Neuronal stem cell (in vitro differentiated cells): ENCODE data around the gene NEGR1.

ENCODE experiments used
- DNase-seq: peaks from one replicate; pipeline ENCODE4 v3.0.0-alpha.2; 2013; ENCODE audit warnings: low spot score
- H2AFZ ChIP-seq: one replicate; pipeline ENCODE4 v1.6.1; 2013; ENCODE audit warnings: mild to moderate bottlenecking, low read length, inconsistent platforms
- H2AK5ac ChIP-seq: 2 replicates; pipeline ENCODE4 v1.6.1; 2013; ENCODE audit warnings: low read depth, mild to moderate bottlenecking, inconsistent platforms, low read length, moderate library complexity, mixed read lengths
- H2BK120ac ChIP-seq: 2 replicates; pipeline ENCODE4 v1.6.1; 2013; ENCODE audit warnings: low read depth, mild to moderate bottlenecking, inconsistent platforms, low read length, moderate library complexity, mixed read lengths
- H2BK12ac ChIP-seq: one replicate; pipeline ENCODE4 v1.6.1; 2013; ENCODE audit warnings: low read length, inconsistent platforms
- H2BK15ac ChIP-seq: 2 replicates; pipeline ENCODE4 v1.6.1; 2013; ENCODE audit warnings: mild to moderate bottlenecking, low read length, inconsistent platforms, mixed read lengths
- H2BK5ac ChIP-seq: one replicate; pipeline ENCODE4 v1.6.1; 2013; ENCODE audit warnings: inconsistent platforms, mild to moderate bottlenecking, low read length, moderate library complexity
- H3K14ac ChIP-seq: one replicate; pipeline ENCODE4 v1.6.1; 2013; ENCODE audit warnings: low read length, inconsistent platforms
- H3K18ac ChIP-seq: 2 replicates; pipeline ENCODE4 v1.6.1; 2013; ENCODE audit warnings: low read length, inconsistent platforms
- H3K23ac ChIP-seq: 2 replicates; pipeline ENCODE4 v1.6.1; 2013; ENCODE audit warnings: low read depth, mild to moderate bottlenecking, mixed read lengths, low read length, inconsistent platforms; ENCODE audit not compliant: poor library complexity
- H3K27ac ChIP-seq: replicated peaks from 3 replicates; pipeline ENCODE4 v1.5.1; 2013; ENCODE audit warnings: low read length, inconsistent platforms
- H3K27me3 ChIP-seq, 3 experiments: 2 replicates each; pipeline ENCODE4 v1.6.1; 2013; ENCODE audit warnings: low read length in 3 of 3, mild to moderate bottlenecking in 2 of 3, inconsistent platforms in 1 of 3, low read depth in 1 of 3, mixed read lengths in 1 of 3, moderate library complexity in 1 of 3; ENCODE audit not compliant: control insufficient read depth in 3 of 3, insufficient read depth in 3 of 3
- H3K36me3 ChIP-seq, 2 donors: replicated peaks in 1 of 2; 2 replicates each; pipeline ENCODE4 v1.6.1; 2013; ENCODE audit warnings: low read length in 2 of 2; ENCODE audit not compliant: control insufficient read depth in 2 of 2, insufficient read depth in 2 of 2
- H3K4ac ChIP-seq: 2 replicates; pipeline ENCODE4 v1.6.1; 2013; ENCODE audit warnings: inconsistent platforms, mild to moderate bottlenecking, low read length, moderate library complexity
- H3K4me1 ChIP-seq, 2 donors: 1 replicate in 1 of 2; 2 replicates in 1 of 2; pipeline ENCODE4 v1.6.1; 2013; ENCODE audit warnings: low read length in 2 of 2, low read depth in 1 of 2; ENCODE audit not compliant: control insufficient read depth in 2 of 2, insufficient read depth in 1 of 2
- H3K4me2 ChIP-seq: one replicate; pipeline ENCODE4 v1.6.1; 2013; ENCODE audit warnings: mild to moderate bottlenecking, low read length, inconsistent platforms; ENCODE audit not compliant: insufficient read depth, poor library complexity, severe bottlenecking
- H3K4me3 ChIP-seq, 2 donors: 2 replicates each; pipeline ENCODE4 v1.5.1; 2013; ENCODE audit warnings: low read length in 2 of 2, mild to moderate bottlenecking in 2 of 2, inconsistent platforms in 1 of 2, moderate library complexity in 1 of 2
- H3K79me1 ChIP-seq: one replicate; pipeline ENCODE4 v1.6.1; 2013; ENCODE audit warnings: low read depth, mild to moderate bottlenecking, inconsistent platforms, low read length, moderate library complexity
- H3K9ac ChIP-seq: one replicate; pipeline ENCODE4 v1.6.1; 2013; ENCODE audit warnings: mild to moderate bottlenecking, low read depth, low read length, inconsistent platforms; ENCODE audit not compliant: poor library complexity
- H3K9me3 ChIP-seq, 2 donors: replicated peaks in 1 of 2; 2 replicates each; pipeline versions ENCODE3 to v1.6.1; 2013; ENCODE audit warnings: low read length in 2 of 2, mild to moderate bottlenecking in 2 of 2, inconsistent platforms in 1 of 2, low read depth in 1 of 2, mixed read lengths in 1 of 2, moderate library complexity in 1 of 2; ENCODE audit not compliant: control insufficient read depth in 2 of 2, insufficient read depth in 1 of 2
- H4K8ac ChIP-seq: one replicate; pipeline ENCODE4 v1.6.1; 2013; ENCODE audit warnings: low read depth, mild to moderate bottlenecking, inconsistent platforms, low read length, moderate library complexity
- H4K91ac ChIP-seq: one replicate; pipeline ENCODE4 v1.6.1; 2013; ENCODE audit warnings: low read length, low read depth, mild to moderate bottlenecking, inconsistent platforms; ENCODE audit not compliant: poor library complexity
- WGBS, 2 donors: extraction: QIAGEN DNeasy Blood & Tissue Kit; methylation state at CpG; one replicate each; pipeline ENCODE4 v1.1.7; 2013; ENCODE audit warnings: missing lambda C conversion rate in 2 of 2, mixed read lengths in 1 of 2; ENCODE audit not compliant: insufficient read length in 2 of 2, insufficient replicate concordance in 1 of 2; ENCODE audit errors: extremely low coverage in 2 of 2; 5-methylcytosine and 5-hydroxymethylcytosine counted together

Gene NEGR1

GRCh38 chr1:72111662-72112061 is 170.7 kb downstream of the NEGR1 start:
- Histone ChIP-seq H3K18ac (no peak overlapping the region), H3K9ac (no peak overlapping the region), H2BK5ac (no peak overlapping the region), H3K27ac (no peak overlapping the region), H3K4me2 (no peak overlapping the region), H3K4me3 (no peak overlapping the region), H3K27me3 (no peaks in the 10 kb centered on the region), H2BK15ac (no peak overlapping the region), H4K91ac (no peak overlapping the region), H2AK5ac (no peak overlapping the region), H3K23ac (no peak overlapping the region), H3K79me1 (no peaks in the 10 kb centered on the region), H3K4ac (no peak overlapping the region), H4K8ac (no peak overlapping the region), H2BK120ac (no peak overlapping the region), H3K4me1 (no peaks in the 10 kb centered on the region), H3K9me3 (no peaks in the 10 kb centered on the region), H3K14ac (no peak overlapping the region), H3K36me3 (no peaks in the 10 kb centered on the region), H2AFZ (no peak overlapping the region), H2BK12ac (no peak overlapping the region)
- no CpG with 5 or more reads among the region's 4 CpGs for whole genome bisulfite sequencing, 2 donors
- no peak for DNase-seq

DNA sequence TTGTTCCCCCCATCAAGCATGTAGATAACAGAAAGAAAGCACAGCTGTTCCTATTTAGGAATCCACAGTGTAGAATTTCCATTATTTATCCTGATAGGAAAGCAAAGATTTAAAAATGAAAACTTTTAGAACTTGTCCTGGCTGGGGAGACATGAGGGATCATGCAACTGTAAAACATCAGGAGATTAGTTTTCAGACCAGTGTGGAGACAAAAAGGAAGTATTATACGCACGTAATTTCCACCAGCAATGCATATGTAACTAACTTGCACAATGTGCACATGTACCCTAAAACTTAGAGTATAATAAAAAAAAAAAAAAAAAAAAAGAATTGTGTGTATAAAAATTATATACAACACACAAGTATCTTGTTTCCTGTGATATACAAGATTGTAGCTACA is 172.4 kb downstream of the NEGR1 start:
- Histone ChIP-seq H3K18ac (no peak overlapping the region), H3K4me2 (no peak overlapping the region), H2BK12ac (no peak overlapping the region), H2AFZ (no peak overlapping the region), H3K79me1 (no peaks in the 10 kb centered on the region), H3K9me3 (no peaks in the 10 kb centered on the region), H2BK15ac (no peak overlapping the region), H3K9ac (no peak overlapping the region), H2AK5ac (no peak overlapping the region), H2BK5ac (no peak overlapping the region), H3K36me3 (no peaks in the 10 kb centered on the region), H3K4ac (no peak overlapping the region), H3K27ac (no peak overlapping the region), H3K23ac (no peak overlapping the region), H4K8ac (no peak overlapping the region), H3K14ac (no peak overlapping the region), H3K27me3 (no peaks in the 10 kb centered on the region), H3K4me1 (no peaks in the 10 kb centered on the region), H3K4me3 (no peak overlapping the region), H4K91ac (no peak overlapping the region), H2BK120ac (no peak overlapping the region)
- WGBS, 2 donors = no CpG with 5 or more reads among the region's 2 CpGs
- DNase-seq = no peak

GRCh38 chr1:72105201-72105600 is 177.1 kb downstream of the NEGR1 start:
- no peak overlapping the region for H3K4ac ChIP-seq
- H2BK5ac ChIP-seq = no peak overlapping the region
- H3K9me3 ChIP-seq = no peaks in the 10 kb centered on the region
- H2BK12ac ChIP-seq = no peak overlapping the region
- H3K4me2 ChIP-seq = no peak overlapping the region
- peaks cover 2% of the 10 kb centered on the region for H3K79me1 ChIP-seq
- no peak overlapping the region for H3K23ac ChIP-seq
- no peak overlapping the region for H3K4me3 ChIP-seq
- WGBS, 2 donors = no CpG with 5 or more reads among the region's 2 CpGs
- no peak overlapping the region for H3K18ac ChIP-seq
- H3K14ac ChIP-seq = no peak overlapping the region
- H3K36me3 ChIP-seq = no peaks in the 10 kb centered on the region
- H3K4me1 ChIP-seq = peaks cover 0 to 4% of the 10 kb centered on the region in 2 donors
- no peak overlapping the region for H2AFZ ChIP-seq
- no peak overlapping the region for H4K91ac ChIP-seq
- no peaks in the 10 kb centered on the region for H3K27me3 ChIP-seq
- H2BK15ac ChIP-seq = no peak overlapping the region
- H3K9ac ChIP-seq = no peak overlapping the region
- H2BK120ac ChIP-seq = no peak overlapping the region
- no peak overlapping the region for H3K27ac ChIP-seq
- H2AK5ac ChIP-seq = no peak overlapping the region
- DNase-seq = no peak
- H4K8ac ChIP-seq = no peak overlapping the region

- no peak overlapping the region for H3K27ac ChIP-seq
- H3K18ac ChIP-seq = no peak overlapping the region
- no peak overlapping the region for H3K4me2 ChIP-seq
- H4K8ac ChIP-seq = no peak overlapping the region
- H3K79me1 ChIP-seq = peaks cover 2% of the 10 kb centered on the region
- H3K27me3 ChIP-seq = no peaks in the 10 kb centered on the region
- H2BK15ac ChIP-seq = no peak overlapping the region
- no peak for DNase-seq
- H2BK5ac ChIP-seq = no peak overlapping the region
- H3K14ac ChIP-seq = no peak overlapping the region
- no peaks in the 10 kb centered on the region for H3K36me3 ChIP-seq
- H3K23ac ChIP-seq = no peak overlapping the region
- no peak overlapping the region for H2AFZ ChIP-seq
- H3K9ac ChIP-seq = no peak overlapping the region
- H2BK12ac ChIP-seq = no peak overlapping the region
- H2AK5ac ChIP-seq = no peak overlapping the region
- no peak overlapping the region for H3K4ac ChIP-seq
- no peak overlapping the region for H4K91ac ChIP-seq
- H3K9me3 ChIP-seq = no peaks in the 10 kb centered on the region
- H2BK120ac ChIP-seq = no peak overlapping the region
- peaks cover 0 to 4% of the 10 kb centered on the region in 2 donors for H3K4me1 ChIP-seq
- H3K4me3 ChIP-seq = no peak overlapping the region
- WGBS, 2 donors = no CpG with 5 or more reads among the region's 3 CpGs
Observed at GRCh38 chr1:72101840-72102632, 180.3 kb downstream of the NEGR1 start.
